GM12892 (cell line): Measurements from ENCODE around the gene OXLD1.

Source experiments
- POLR2A ChIP-seq: IDR thresholded peaks from 2 replicates; pipeline ENCODE4 v1.6.1; 2011; ENCODE audit warnings: low read depth, low read length, control low read depth
- TAF1 ChIP-seq: IDR thresholded peaks from 2 replicates; pipeline ENCODE4 v1.6.1; 2011; ENCODE audit warnings: low read depth, mild to moderate bottlenecking, control low read depth, low read length, borderline replicate concordance

DNA sequence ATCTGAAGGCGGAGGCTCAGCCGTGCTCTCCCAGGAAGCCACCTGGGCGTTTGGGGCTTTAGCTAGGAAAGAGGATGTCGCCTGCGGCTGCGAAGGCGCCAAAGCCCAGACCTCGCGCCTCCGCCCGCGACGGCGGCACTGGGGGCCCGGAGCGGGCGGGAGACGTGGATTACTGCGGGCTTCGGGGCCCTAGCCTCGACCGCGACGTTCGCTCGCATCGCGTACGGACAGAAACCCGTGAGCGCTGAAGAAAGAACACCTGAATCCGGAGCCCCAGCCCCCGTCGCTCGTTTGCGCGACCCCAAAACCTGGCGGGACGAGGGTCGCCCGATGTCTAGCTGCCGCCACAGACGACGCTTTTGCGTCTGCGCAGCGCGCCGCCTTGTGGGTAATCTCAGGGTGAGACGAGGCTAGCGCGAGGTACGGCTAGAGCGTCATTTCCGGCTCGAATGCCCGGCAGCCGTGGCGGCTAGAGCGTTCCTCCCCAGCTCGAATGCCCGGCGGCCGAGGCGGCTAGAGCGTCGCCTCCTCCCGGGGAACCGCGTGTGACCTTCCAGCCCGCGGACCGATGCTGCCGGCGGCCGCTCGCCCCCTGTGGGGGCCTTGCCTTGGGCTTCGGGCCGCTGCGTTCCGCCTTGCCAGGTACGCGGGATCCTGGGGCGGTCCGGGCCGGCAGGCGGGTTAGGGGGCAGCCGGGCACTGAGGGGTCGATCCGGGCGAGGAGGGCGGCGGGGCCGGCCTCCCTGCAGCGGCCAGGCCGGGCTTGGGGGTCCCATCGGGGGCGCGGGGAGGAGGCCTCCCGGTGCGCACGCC lies 36.7 kb upstream of the OXLD1 start, which contains the start of gene MRPL12:
- TF ChIP-seq POLR2A (peak; percentile 97), TAF1 (peak; percentile 75; the same call in 1 of the 2 replicates)
